KMS-11 (cell line): ENCODE results near the gene PADI1.

ENCODE experiments used
- H2AFZ ChIP-seq: fragments of 200-600 bp; sonication (generic); 2 replicates; pipeline ENCODE4 v1.6.1; 2016; ENCODE audit warnings: antibody characterized with exemption, mixed run types, low read depth
- H3K27ac ChIP-seq: fragments of 200-600 bp; sonication (generic); 2 replicates; pipeline ENCODE4 v1.6.1; 2016; ENCODE audit warnings: mild to moderate bottlenecking, mixed run types
- H3K27me3 ChIP-seq: fragments of 200-600 bp; sonication (generic); 2 replicates; pipeline ENCODE4 v1.6.1; 2017; ENCODE audit warnings: mild to moderate bottlenecking, low read depth, mixed run types, moderate library complexity; ENCODE audit not compliant: insufficient read depth
- H3K36me3 ChIP-seq: fragments of 200-600 bp; sonication (generic); 2 replicates; pipeline ENCODE4 v1.6.1; 2017; ENCODE audit warnings: mild to moderate bottlenecking, mixed run types; ENCODE audit not compliant: insufficient read depth
- H3K4me1 ChIP-seq: fragments of 200-600 bp; sonication (generic); 2 replicates; pipeline ENCODE4 v1.6.1; 2016; ENCODE audit warnings: mild to moderate bottlenecking, low read depth, mixed run types; ENCODE audit not compliant: poor library complexity, severe bottlenecking
- H3K4me2 ChIP-seq: fragments of 200-600 bp; sonication (generic); 2 replicates; pipeline ENCODE4 v1.7.0; 2016; ENCODE audit warnings: mild to moderate bottlenecking, mixed run types
- H3K4me3 ChIP-seq: fragments of 200-600 bp; sonication (generic); IDR thresholded peaks from 2 replicates; pipeline ENCODE4 v1.6.1; 2017; ENCODE audit warnings: low read depth, low read length, mixed read lengths; ENCODE audit not compliant: insufficient read depth
- H3K79me2 ChIP-seq: fragments of 200-600 bp; sonication (generic); 2 replicates; pipeline ENCODE4 v1.6.1; 2016; ENCODE audit warnings: low read depth, mixed run types; ENCODE audit not compliant: insufficient read depth
- H3K9ac ChIP-seq: fragments of 200-600 bp; sonication (generic); 2 replicates; pipeline ENCODE4 v1.6.1; 2016; ENCODE audit warnings: mild to moderate bottlenecking, mixed run types
- H4K20me1 ChIP-seq: fragments of 200-600 bp; sonication (generic); 2 replicates; pipeline ENCODE4 v1.6.1; 2016; ENCODE audit warnings: mild to moderate bottlenecking, mixed run types; ENCODE audit not compliant: insufficient read depth
- CTCF ChIP-seq: fragments of 200-600 bp; sonication (generic); conservative IDR thresholded peaks from 2 replicates; pipeline ENCODE4 v1.6.1; 2017; ENCODE audit warnings: low read depth, mild to moderate bottlenecking, antibody characterized with exemption, low read length, moderate library complexity, mixed read lengths

Gene PADI1, protein sequence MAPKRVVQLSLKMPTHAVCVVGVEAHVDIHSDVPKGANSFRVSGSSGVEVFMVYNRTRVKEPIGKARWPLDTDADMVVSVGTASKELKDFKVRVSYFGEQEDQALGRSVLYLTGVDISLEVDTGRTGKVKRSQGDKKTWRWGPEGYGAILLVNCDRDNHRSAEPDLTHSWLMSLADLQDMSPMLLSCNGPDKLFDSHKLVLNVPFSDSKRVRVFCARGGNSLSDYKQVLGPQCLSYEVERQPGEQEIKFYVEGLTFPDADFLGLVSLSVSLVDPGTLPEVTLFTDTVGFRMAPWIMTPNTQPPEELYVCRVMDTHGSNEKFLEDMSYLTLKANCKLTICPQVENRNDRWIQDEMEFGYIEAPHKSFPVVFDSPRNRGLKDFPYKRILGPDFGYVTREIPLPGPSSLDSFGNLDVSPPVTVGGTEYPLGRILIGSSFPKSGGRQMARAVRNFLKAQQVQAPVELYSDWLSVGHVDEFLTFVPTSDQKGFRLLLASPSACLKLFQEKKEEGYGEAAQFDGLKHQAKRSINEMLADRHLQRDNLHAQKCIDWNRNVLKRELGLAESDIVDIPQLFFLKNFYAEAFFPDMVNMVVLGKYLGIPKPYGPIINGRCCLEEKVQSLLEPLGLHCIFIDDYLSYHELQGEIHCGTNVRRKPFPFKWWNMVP

DNA sequence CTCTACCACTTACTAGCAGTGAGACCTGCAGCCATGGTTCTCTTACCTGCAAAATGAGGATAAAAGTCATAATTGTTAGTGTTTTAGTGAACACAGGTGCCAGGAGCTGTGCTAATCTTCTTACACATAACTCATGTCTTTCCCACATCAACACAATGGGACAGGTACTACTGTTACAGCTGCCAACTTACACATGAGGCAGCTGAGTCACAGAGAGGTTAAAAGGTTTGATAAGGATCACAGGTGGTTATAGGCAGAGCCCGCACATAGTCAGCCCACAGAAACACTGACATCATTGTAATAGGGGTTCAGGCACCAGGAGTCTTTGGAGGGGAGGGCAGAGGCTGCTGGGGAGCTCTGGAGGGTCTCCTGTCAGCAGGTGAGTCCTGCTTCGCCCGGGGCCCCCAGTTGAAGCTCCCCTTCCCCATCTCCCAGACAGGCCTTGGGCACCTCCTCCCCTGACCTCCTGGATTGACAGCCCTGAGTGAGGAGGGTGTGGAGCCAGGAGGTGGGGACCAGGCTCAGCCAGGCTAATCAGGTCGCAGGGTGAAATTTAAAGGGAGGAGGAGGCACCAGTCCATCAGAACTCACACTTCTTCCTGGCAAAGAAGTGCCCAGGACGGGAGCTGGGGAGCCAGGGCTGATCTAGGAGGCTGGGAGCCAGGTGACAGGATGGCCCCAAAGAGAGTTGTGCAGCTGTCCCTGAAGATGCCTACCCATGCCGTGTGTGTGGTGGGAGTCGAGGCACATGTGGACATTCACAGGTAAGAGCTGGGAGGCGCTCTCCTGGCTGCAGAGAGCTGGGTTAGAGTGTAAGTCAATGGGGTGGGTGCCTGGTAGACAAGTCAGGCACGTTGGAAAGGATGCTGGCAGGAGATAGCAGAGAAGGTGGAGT, at the start of gene PADI1:
TSS of gene PADI1 (plus strand) at position 583 of the 895 bp plus-strand sequence. CDS start at position 673, 90 bp downstream.
- no peak within 1 kb of the TSS for H2AFZ ChIP-seq
- H4K20me1 ChIP-seq, result no peaks in the 10 kb centered on the region
- H3K27ac ChIP-seq, result no peak within 1 kb of the TSS
- H3K36me3 ChIP-seq, result no peaks in the 10 kb centered on the region
- no peak for TF ChIP-seq CTCF
- peaks cover 71% of the 10 kb centered on the region; the same call in 1 of the 2 replicates for H3K27me3 ChIP-seq
- H3K79me2 ChIP-seq, result no peaks in the 10 kb centered on the region
- H3K9ac ChIP-seq, result no peak within 1 kb of the TSS
- H3K4me1 ChIP-seq, result no peaks in the 10 kb centered on the region
- H3K4me2 ChIP-seq, result no peak within 1 kb of the TSS
- H3K4me3 ChIP-seq, result no peak within 1 kb of the TSS

DNA sequence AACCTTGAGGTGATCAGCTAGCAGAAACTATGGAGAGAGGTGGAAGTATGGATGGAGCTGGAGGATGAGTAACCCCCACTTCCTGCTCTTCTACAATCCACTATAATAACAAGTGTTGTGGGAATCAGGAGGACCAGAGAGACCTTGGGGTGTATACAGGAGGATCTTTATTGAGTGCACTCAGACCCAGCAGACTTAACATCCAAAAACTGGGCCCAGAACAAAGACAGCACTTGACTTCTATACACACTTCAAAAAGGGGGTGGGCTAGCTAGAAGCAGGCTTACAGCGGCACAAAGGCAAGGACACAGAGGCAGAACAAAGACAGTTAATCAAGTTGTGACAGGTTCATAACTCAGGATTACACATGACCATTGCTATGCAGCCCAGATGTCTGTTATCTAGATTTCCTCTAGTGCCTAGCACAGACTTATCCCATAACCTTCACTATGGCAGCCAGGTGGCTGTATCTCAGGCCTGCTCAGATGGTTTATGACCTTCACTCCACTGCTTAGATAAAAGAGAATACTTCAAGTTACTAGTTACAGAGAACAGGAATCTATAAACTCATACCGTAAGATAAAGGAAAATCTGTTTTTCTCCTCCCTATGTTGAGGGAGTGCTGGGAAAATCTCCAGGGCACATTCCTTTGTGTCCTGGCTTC, 49.5 kb upstream of the PADI1 start:
- Histone ChIP-seq H3K4me2 (no peak overlapping the region), H3K36me3 (no peaks in the 10 kb centered on the region), H3K4me3 (no peak overlapping the region), H3K27ac (no peak overlapping the region), H4K20me1 (no peaks in the 10 kb centered on the region), H3K27me3 (peaks cover 29% of the 10 kb centered on the region; the same call in 1 of the 2 replicates), H3K4me1 (no peaks in the 10 kb centered on the region), H2AFZ (no peak overlapping the region), H3K9ac (no peak overlapping the region), H3K79me2 (no peaks in the 10 kb centered on the region)
- no peak for TF ChIP-seq CTCF

- Histone ChIP-seq H3K27me3 (peaks cover 23% of the 10 kb centered on the region; the same call in 1 of the 2 replicates), H4K20me1 (no peaks in the 10 kb centered on the region), H3K79me2 (no peaks in the 10 kb centered on the region), H3K9ac (no peak overlapping the region), H3K36me3 (no peaks in the 10 kb centered on the region), H2AFZ (no peak overlapping the region), H3K4me3 (no peak overlapping the region), H3K4me2 (no peak overlapping the region), H3K27ac (no peak overlapping the region), H3K4me1 (no peaks in the 10 kb centered on the region)
- TF ChIP-seq CTCF, result no peak
Observed at GRCh38 chr1:17156108-17156507, 48.8 kb upstream of the PADI1 start.

DNA sequence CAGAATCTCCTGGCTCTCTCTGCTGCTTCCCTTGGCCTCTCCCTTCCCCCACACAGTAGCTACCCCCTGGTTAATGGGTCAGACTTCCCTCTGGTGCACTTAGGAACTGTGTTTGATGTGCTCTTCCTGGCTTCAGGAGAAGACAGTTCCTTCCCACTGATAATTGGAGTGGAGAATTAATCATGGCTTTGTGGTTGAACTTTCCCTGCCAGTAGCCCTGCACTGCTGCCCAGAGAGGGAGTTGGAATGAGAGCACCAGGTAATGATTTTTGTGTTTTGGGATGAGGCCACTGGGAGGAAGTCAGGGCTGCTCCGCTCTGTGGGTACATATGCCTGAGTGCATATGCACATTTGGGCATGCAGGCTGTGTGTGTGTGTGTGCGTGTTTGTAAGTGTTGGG, 46.0 kb upstream of the PADI1 start:
- H3K9ac ChIP-seq, result no peak overlapping the region
- H2AFZ ChIP-seq, result no peak overlapping the region
- no peaks in the 10 kb centered on the region for H3K79me2 ChIP-seq
- no peaks in the 10 kb centered on the region for H4K20me1 ChIP-seq
- H3K27ac ChIP-seq, result no peak overlapping the region
- peaks cover 12% of the 10 kb centered on the region; the same call in 1 of the 2 replicates for H3K27me3 ChIP-seq
- H3K36me3 ChIP-seq, result no peaks in the 10 kb centered on the region
- no peak for TF ChIP-seq CTCF
- H3K4me2 ChIP-seq, result no peak overlapping the region
- no peaks in the 10 kb centered on the region for H3K4me1 ChIP-seq
- no peak overlapping the region for H3K4me3 ChIP-seq
